Pulmonary artery endothelial cell (primary cell): ENCODE data around the gene NRG2. TPM values are rescaled to one million over a fixed set of nuclear protein-coding genes. Genes with fewer than 3 reads are reported as not detected.

Experiments used
- DNase-seq: peaks from one replicate; pipeline ENCODE4 v3.0.0-alpha.2; 2011; ENCODE audit warnings: low read depth, low spot score
- total RNA-seq: library from RNA; depleted of rRNA; stranded (reverse); fragments of >200 nt; gene quantifications from 2 replicates; pipeline ENCODE4 v1.2.3, GENCODE V29; 2014

NRG2 gene
- total RNA-seq, 1 donor from 2014 or later, result 0.46 TPM

DNA sequence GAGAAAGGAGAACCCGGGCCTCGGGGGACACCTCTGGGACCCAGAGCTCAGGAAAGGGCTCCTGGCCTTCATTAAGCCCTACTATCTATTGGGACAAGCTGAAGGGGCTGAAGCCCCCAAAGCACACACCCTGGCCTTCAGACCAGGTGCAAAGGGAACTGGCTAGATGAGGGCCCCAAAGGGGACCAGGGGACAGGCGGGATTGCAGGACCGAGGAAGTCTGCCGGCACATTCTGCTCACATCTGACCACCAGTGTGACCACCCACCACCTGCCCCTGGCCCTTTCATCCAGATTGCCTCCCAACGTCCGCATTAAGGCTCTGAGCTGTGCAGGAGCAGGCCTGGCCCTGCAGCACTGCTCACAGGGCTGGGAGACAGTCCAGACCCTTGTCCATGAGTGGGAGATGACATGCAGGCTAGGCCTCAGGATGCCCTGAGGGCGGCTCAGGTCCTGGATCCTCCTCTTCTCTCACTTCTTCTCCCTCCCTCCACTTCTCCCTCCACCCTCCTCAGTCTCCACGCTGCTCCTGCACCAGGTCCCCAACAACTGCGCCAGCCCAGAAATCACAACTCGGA lies 228.3 kb downstream of the NRG2 start:
- no peak for DNase-seq

DNA sequence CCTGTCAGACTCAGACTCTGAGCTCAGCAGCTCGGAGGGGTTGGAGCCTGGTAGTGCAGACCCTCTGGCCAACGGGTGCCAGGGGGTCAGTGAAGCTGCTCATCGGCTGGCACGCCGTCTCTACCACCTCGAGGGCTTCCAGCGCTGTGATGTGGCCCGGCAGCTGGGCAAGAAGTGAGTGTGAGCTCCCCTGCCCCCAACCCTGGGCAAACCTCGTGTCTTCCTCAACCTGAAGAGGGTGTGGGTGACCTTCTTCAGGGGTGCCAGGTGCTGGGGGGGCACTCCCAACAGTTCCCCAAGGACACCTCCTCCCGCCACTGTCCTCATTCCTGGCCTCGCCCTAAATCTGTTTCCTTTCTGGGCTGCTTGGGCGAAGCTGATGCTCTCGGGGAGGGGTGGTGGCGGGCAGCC lies 228.9 kb downstream of the NRG2 start:
- no peak for DNase-seq

DNA sequence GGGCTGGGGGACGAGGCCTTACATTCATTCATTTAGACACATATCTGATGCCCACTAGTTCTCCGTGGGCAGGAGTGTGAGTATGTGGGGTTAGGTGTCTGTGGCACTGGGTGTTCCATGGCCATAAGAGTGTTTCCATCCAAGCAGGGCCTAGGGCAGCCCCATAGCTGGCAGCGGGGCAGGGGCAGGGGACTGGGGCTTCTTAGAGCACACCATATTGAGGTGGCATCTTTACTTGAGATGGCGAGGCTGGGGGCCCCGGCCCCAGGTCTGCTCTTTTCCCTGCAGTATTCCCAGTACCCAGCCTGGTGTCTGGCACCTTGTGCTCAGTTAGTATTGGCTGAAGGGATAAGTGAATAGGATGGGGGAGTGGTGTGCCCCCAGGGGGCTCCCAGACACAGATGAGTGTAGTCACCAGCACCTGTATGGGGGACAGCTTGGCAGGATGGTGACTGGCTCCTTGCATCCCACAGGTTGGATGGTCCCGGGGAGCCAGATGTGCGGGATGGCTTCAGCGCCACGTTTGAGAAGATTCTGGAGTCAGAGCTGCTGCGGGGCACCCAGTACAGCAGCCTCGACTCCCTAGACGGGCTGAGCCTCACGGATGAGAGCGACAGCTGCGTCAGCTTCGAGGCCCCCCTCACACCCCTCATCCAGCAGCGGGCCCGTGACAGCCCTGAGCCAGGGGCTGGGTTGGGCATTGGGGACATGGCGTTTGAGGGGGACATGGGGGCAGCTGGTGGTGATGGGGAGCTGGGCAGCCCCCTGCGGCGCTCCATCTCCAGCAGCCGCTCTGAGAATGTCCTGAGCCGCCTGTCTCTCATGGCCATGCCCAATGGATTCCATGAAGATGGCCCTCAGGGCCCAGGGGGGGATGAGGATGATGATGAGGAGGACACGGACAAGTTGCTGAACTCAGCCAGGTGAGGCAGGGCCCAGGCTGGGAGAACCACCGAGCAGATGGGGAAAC lies 230.0 kb downstream of the NRG2 start:
- no peak for DNase-seq

DNA sequence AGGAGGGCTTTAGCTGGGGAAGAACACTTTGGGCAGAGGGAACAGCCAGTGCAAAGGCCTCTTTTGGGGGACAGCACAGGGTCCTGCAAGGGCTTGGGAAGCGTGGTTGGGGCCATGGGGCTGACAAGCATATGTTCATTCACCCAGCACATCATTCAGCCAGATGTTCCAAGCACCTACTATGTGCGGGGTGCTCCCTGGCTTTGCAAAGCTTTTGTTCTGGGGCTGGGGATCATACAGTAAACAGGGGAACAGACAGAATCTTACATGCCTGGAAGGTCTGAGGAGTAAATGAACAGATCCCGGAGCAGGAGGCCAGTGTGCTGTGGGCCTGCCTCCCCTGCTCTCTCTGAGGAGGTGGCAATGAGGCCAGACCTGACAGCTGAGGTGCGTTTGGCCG lies 230.8 kb downstream of the NRG2 start:
- DNase-seq, result no peak

DNA sequence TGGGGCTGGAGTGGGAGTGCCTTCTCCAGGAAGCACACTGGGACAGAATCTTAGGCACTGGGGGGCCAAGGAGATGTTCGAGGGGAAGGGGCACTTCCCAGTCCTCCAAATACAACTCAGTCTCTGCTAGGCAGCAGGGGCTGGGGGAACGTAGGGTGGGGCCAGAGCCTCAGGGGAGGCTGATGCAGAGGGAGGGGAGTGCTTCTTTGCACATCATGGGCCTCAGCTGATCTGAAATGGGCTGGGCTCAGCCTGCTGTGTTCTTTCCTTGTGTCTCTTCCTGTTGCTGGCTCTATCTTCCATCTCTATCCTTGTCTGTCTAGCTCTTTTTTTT lies 231.9 kb downstream of the NRG2 start:
- DNase-seq, result no peak

DNA sequence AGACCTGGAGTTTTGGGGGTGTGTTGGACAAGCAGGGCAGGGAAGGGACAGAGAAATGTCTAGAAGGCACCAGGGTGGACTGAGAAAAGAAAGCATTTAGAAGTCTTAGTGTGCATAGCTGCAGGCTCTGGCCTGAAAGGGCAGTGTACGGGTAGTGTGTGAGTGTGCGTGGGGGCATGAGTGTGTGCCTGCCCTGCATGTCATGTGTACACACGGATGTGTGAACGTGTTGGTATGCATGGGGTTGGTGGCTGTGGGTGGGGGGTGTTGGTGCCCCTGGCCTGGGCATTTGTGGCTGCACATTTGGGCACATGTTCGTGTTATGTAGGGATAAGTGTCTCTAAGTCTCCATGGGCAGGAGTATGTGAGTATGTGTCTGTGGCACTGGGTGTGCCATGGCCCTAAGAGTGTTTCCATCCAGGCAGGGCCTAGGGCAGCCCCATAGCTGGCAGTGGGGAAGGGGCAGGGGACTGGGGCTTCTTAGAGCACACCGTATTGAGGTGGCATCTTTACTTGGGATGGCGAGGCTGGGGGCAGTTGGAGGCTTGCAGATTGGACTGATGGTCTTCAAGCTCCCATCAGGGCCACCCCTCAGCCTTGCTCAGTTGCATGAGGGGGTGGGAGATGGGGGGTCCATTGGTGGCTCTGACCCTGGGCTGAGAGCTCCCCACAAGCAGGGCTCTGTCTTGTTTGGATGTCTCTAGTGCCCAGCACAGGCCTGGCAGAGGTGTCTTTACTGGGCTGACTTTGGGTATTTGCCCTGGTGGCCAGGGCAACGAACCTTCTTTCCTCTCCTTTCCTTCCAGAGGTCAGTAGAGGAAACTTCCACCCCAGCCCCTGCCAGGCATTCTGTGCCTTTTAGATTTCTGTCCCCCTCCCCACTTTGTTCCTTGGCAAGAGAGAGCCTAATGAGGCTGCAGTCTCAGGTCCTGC lies 232.5 kb downstream of the NRG2 start:
- DNase-seq, result no peak

DNA sequence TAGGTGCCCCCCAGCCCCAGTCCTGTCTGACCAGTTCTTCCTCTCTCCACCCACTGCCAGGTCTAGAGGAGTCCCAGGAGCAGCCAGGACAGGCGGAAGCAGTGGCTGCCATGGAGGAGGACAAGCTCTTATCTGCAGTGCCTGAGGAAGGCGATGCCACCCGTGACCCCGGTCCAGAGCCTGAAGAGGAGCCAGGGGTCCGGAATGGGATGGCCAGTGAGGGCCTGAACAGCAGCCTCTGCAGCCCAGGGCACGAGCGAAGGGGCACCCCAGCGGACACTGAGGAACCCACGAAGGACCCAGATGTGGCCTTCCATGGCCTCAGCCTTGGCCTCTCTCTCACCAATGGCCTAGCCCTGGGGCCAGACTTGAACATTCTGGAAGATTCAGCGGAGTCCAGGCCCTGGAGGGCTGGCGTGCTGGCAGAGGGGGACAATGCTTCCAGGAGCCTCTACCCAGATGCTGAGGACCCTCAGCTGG lies 233.7 kb downstream of the NRG2 start:
- DNase-seq, result no peak

DNA sequence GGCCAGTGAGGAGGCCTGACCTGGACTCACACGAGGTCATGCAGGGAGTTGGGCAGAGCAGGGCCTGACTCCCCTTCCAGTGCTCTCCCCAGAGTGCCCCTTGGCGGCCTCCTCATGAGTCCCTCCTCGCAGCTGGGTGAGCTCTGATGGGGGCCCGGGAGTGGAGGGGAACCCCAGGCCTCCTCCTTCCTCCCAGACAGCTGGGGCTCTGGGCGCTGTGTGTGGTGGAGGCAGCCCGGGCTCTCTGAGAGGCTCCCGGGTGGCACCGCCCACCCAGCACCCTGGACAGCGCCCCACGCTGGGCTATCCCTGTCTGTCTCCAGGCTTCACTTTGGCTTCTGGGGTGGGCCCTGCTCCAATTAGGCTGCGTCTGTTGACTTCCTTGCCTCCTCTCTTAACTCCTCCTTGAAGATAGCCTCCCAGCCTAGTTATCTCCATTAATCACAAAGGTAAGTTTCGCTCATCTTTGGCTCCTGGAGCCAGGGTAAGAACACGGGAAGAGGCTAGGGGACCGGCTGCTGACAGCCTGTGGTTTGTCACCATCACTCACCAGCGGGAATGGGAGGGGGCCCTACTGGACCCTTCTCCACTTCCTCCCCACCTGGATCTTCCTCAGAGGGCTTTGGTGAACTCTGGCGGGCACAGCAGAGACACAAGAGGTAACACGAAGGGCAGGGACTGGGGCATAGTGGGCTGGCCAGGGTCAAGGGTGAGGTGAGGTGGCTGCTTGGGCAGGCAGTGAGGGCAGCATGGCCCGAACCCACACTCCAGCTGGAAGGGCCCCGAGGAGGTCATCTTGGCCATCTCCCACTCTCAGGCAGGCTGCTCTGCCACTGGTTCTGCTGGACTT lies 234.4 kb downstream of the NRG2 start:
- DNase-seq, result no peak

DNA sequence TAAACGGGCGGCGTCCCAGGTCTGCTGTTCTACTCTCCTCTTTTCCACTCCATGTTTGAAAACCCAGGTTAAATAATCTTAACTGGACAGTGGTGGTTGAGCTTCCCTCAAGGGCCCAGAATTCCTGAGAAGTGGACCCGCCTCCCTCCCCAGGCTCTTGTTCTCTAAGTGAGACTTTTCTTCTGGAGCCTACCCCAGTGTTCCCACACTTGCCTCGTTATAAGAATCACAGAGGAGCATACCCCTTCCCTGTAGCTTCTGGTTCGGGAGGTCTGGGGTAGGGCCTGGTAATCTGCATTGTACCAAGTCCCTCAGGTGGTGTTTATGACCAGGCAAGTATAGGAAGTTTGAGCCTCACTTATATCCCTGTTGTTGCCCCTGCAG lies 235.5 kb downstream of the NRG2 start:
- no peak for DNase-seq

DNA sequence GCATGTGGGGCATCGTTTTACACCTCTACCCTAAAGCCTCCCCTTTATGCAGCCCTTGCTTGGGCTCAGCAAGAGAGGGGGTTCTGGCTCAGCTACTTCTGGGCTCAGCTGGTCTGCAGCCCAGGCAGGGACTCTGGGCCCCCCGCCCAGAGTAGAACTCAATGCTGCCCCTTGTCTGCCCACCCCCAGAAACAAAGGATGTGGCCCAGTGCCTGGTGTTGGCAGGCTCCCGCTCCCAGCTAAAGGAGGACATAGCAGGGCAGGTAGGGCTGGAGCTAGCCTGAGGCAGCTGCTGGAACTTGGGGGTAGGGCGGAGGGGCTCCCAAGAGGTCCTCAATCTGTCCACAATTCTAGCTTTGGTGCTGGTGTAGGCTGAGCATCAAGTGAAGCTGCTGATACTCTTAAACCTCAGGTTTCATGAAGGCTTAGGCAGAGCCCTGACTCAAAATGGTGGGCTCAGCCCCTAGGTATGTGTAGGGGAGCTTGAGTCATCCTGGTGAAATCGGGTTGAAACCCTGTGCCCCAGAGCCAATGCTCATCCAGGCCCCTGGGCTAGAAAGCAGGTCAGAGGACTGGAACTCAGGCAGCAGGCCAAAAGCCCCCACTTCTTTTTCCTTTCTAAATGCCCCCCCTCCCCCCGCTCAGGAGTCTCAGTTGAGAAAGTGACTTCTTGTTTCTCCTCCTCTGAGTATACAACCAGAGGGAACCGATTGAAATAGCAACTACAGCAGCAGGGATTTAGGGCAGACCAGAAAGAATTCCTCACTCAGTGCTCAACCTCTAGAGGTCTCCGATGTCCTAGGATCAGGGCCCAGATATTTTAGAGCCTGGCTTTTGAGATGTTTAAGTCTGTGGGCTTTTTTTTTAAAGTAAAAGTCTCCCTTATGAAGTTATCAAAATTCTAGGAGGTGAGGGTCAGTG lies 236.1 kb downstream of the NRG2 start:
- no peak for DNase-seq

DNA sequence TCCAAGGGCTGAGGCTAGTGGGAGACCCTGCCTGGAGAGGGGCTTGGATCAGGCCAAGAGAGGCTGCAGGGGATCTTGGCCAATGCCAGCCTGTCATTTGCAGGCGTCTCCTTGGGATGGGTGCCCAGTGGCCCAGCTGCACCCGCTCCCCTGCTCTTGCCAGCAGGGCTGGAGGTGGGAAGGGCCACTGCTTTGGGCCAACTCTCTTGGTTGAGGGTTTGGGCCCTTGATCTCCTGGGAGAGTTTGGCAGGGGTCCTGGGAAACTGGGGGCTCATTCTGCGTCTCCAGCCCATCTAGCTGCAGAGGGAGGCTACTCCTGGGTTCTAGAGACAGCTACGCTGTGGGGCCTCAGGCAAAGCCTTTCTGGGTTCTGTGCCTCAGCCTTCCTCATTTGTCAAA lies 237.0 kb downstream of the NRG2 start:
- DNase-seq, result no peak

DNA sequence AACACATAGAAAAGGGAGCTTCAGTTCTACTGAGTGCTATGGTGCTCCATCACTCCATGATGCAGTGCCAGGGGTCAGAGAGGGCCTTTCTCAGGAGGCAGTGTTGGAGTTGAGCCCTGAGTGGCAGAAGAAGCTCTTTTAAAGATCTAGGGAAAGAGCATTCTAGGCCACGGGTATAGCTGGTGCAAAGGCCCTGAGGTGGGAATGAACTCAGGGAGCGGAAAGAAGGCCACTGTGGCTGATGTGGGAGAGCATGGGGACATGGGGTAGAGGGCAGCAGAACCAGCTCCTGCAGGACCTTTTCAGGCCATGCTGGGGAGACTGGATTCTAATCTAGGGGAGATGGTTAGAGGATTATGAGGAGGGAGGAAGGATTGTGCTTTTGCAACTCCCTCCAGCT lies 237.6 kb downstream of the NRG2 start:
- DNase-seq, result no peak

DNA sequence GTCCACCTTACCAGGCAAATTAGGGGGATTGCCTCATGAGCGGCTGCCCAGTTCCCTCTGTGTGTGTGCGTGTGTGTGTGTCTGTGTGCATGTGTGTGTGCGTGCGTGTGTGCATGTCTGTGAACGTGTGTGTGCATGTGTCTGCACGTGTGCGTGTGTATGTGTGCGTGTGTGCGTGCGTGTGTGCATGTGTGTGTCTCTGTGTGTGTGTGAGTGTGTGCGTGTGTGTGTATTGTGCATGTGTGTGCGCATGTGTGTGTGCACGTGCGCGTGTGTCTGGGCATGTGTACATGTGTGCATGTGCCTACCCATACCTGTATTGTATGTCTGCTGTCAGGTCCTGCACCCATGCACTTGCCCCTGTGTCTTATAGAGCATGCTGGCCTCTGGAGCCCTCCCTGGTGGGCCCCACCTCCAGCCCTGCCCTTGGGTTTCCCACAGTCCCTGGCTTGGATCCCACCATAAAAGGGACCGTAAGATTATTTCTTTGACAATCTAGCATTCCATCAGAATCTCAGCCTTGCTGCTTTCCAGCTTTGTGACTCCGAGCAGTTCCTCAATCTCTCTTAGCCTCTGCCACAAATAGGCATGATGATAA lies 238.2 kb downstream of the NRG2 start:
- DNase-seq, result no peak

DNA sequence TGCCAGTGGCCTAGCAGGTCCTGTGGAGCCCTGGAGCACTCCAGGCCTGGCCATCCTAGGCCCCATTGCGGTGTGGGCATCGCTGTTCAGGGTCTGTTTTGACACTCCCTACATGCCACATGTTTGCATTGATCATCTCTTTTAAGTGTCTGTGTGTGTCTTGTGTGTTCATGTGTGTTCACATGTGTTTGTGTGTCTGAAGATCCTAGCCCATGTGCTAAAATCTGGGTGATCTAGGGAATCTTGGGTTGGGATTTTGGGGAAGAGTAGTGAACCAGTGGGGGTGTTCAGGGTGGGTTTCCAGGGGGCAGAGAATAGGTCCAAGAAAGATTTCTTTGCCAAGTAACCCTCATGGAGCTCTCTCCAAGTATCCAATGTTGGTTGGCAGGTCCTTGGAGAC lies 239.1 kb downstream of the NRG2 start:
- DNase-seq, result no peak

DNA sequence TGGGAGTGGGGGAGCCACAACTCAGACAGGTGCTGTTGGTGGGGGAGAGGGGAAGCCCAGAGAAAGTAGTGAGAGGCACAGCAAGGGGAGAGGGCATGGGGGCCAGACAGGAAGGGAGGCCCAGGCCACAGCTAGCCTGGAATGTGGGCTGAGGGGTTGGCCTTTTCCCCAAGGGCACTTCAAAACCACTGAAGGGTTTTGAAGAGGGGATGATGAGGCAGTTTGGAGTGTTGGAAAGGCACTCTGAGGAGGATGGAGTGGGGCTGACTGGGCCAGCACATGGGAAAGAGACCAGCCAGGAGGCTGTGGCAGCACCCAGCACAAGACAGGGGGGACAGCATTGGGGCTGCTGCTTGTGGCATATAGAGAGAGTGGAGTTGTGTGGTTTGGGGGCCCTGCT lies 243.7 kb downstream of the NRG2 start:
- no peak for DNase-seq

DNA sequence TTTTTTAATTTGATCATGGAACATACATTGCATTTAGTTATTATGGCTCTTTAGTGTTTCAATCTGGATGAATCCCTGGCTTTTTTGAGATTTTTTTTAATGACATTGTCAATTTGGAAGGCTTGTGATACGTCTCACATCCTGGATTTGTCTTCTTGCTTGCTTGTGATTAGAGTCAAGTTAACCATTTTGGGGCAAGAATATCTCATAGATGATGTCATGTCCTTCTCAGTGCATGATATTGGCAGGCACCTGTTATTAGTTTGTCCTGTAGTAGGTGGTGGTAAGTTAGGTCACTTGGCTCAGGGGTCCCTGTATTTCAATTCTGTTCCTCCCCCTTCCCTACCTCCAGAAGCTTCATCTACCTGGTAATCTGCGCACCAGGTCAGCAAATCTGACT lies 244.2 kb downstream of the NRG2 start:
- DNase-seq, result no peak

DNA sequence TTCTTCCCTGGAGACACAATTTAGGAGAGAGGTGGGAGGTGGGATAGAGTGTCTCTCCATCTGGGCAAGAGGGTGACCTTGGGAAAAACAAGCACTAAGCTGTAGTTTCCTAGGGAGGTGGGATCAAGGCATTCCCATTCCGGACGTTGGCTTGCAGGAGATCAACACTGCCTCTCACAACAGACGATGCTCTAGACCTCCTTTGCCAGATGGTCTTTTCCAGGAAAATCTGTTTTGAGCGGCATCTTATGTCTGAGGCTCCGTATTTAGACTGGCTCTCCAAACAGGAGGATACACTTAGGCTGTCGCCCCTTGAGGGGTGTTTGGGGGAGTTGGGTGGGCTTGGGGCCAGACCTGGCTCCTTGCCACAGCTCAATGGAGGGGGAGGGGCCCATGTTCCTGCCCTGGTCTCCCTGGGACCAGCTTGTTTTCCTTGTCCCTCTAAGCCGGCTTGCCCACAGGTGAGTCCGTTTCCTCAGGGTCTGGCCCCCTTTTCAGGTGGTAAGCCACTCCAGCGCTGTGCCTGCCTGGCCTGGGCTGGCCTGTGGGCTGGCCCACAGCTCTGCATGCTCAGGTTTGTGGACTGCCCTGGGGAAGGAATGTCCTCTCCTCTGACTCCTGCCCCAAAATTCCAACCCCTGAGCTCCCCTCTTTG lies 245.1 kb downstream of the NRG2 start:
- no peak for DNase-seq

DNA sequence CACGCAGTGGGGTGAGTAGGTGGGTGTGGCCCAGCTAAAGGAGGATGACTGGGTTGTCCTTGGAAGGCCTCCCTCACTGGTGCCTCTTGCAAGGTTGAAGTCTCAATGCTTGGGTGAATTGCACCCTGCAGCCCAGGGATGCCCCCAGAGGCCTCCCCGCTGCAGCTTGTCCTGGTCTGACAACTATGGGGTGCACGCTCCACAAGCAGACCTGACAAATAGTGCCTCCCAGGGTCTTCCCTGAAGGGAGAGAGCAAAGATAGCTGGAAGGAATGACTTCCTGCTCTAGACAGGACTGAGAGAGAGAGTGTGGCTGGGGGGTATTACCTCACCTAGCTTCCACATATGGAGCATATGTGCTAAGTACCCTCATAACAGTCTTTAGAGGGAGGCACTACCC lies 245.8 kb downstream of the NRG2 start:
- DNase-seq, result no peak
